Peyer's patch (tissue), 4 donors: ENCODE results near the gene APOL1.

Experiments used
- CTCF ChIP-seq, 6 experiments: fragments of 450-650 bp in 4 of 6; fragments of 200-600 bp in 2 of 6; sonication (generic) in 1 of 6; IDR thresholded peaks; one replicate each; pipeline ENCODE4 v1.5.1; 2017 to 2019; ENCODE audit warnings: antibody characterized with exemption in 6 of 6, mild to moderate bottlenecking in 3 of 6, moderate library complexity in 1 of 6
- POLR2A ChIP-seq, 2 donors: fragments of 450-650 bp; IDR thresholded peaks; one replicate each; pipeline ENCODE4 v1.5.1; 2017; ENCODE audit warnings: antibody characterized with exemption in 2 of 2, mild to moderate bottlenecking in 2 of 2, moderate library complexity in 2 of 2

GRCh38 chr22:36298601-36299000 lies 45.7 kb downstream of the APOL1 start:
- TF ChIP-seq CTCF (IDR thresholded peaks at IDR 0.05) (no peak), POLR2A (IDR thresholded peaks at IDR 0.05) (no peak)
